GM18861 (cell line): ENCODE results near the gene NINL.
"Not testable (repeated sequence)": the region's sequence is repeated elsewhere in the genome, so short reads cannot be mapped to it uniquely, and the experiment has no call there.

Source experiments
- ATAC-seq: cut with Tn5 transposase; IDR thresholded peaks from one replicate; pipeline ENCODE4 v1.9.1; 2021; ENCODE audit not compliant: unreplicated experiment

NINL gene

GRCh38 chr20:25592135-25592852, 7.0 kb upstream of the NINL start:
- no peak for ATAC-seq

- not testable (repeated sequence) for ATAC-seq
These were observed 5.4 kb upstream of the NINL start for GRCh38 chr20:25590778-25591177.

GRCh38 chr20:25588491-25588890, 3.2 kb upstream of the NINL start:
- no peak for ATAC-seq

GRCh38 chr20:25587536-25587935, 2.2 kb upstream of the NINL start:
- no peak for ATAC-seq

GRCh38 chr20:25586877-25587276, 1.5 kb upstream of the NINL start:
- no peak for ATAC-seq

- ATAC-seq: not testable (repeated sequence)
These were observed 1.7 kb downstream of the NINL start for GRCh38 chr20:25583607-25584006.

- no peak for ATAC-seq
These were observed 4.6 kb downstream of the NINL start for GRCh38 chr20:25580711-25581110.

GRCh38 chr20:25579081-25579770, 6.1 kb downstream of the NINL start:
- ATAC-seq: no peak

- no peak for ATAC-seq
These were observed 8.4 kb downstream of the NINL start for GRCh38 chr20:25576783-25577530.

- ATAC-seq: no peak
These were observed 10.9 kb downstream of the NINL start for GRCh38 chr20:25574411-25574810.

GRCh38 chr20:25573288-25574251, 11.8 kb downstream of the NINL start:
- ATAC-seq: no peak

- ATAC-seq: no peak
These were observed 13.5 kb downstream of the NINL start for GRCh38 chr20:25571817-25572216.

GRCh38 chr20:25571240-25571639, 14.1 kb downstream of the NINL start:
- ATAC-seq: no peak

- no peak for ATAC-seq
These were observed 15.2 kb downstream of the NINL start for GRCh38 chr20:25570148-25570530.

- no peak for ATAC-seq
These were observed 18.0 kb downstream of the NINL start for GRCh38 chr20:25567286-25567685.

- no peak for ATAC-seq
These were observed 18.5 kb downstream of the NINL start for GRCh38 chr20:25566821-25567220.

GRCh38 chr20:25565578-25566157, 19.7 kb downstream of the NINL start:
- no peak for ATAC-seq

- ATAC-seq: no peak
These were observed 21.5 kb downstream of the NINL start for GRCh38 chr20:25563876-25564275.

GRCh38 chr20:25563362-25563761, 22.0 kb downstream of the NINL start:
- ATAC-seq: no peak

GRCh38 chr20:25561771-25562170, 23.6 kb downstream of the NINL start:
- ATAC-seq: not testable (repeated sequence)
